Measurements from ENCODE around the gene MCOLN2.
"Not testable (repeated sequence)": the region's sequence is repeated elsewhere in the genome, so short reads cannot be mapped to it uniquely, and the experiment has no call there.

MCOLN2 gene

DNA sequence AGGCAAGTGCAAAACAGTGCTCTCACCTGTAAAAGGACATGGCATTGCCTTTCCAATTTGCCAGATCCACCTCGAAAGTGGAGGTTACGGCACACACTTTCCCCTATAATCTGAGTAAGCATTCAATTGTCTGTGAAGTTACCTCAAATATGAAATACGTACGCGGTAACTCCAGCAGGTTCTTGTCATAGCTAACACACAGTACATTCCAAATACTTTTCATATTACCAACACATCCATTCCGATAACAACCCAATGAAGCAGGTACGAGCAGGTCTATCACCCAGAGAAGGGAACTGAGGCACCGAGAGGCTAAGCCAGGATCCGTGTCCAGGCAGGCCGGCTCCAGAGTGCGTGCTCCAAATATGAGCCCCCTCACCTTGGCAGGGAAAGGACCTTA, 57.2 kb downstream of the MCOLN2 start:
- DNase-seq = no peak

DNA sequence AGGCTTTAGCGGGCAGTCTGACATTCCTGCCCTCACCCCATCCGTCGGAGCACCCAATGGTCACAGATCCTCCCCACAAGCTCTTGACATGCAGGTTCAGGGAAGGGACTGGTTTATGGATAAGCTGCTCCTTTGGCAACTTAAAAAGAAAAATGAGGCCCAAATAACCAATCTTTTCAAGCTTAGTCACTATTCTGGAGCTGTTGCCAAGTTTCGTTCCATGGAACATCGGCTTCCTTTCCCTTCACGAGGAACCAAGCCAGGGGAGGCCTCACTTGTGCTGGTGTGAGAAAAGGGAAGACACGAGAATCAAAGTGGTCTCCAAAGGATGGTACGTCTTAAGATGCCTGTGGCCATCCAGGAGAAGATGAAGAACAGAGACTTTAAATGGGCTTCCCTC, 57.8 kb downstream of the MCOLN2 start:
- DNase-seq = no peak

GRCh38 chr1:84936116-84936810, 60.6 kb downstream of the MCOLN2 start:
- peak; percentile 66 for DNase-seq

DNA sequence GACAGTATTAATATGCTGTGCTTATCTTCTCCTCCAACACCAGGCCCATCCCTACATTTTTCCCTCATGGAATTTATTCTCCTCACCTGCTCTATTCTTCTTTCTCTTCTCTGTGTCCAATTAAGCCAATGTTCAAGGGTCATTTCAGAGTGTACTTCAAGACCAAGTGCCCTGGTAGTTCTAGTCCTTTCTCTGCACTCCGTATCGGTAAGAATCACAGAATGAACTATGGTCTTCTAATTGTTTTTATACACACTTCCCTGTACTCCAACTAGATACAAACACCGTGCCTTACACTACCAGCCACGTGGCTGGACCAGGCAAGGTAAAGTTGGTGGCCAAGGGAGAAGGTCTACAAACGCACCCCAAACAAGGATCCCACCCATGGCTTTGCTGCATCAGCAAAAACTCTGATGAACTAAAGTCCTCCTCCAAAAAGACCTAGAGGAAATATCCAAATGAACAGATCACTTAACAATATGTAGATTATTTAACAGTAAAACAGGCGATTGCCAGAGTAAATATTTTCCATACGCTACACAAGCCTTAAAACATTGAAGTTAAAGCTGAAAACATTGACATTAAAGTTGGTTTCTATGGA, 63.8 kb downstream of the MCOLN2 start:
- no peak for DNase-seq

- no peak for DNase-seq
Measured at GRCh38 chr1:84930831-84931230, 66.1 kb downstream of the MCOLN2 start.

GRCh38 chr1:84930329-84930728, 66.6 kb downstream of the MCOLN2 start:
- DNase-seq = no peak

- no peak for DNase-seq
Measured at GRCh38 chr1:84929581-84929980, 67.3 kb downstream of the MCOLN2 start.

- no peak for DNase-seq
Measured at GRCh38 chr1:84928979-84929378, 67.9 kb downstream of the MCOLN2 start.

DNA sequence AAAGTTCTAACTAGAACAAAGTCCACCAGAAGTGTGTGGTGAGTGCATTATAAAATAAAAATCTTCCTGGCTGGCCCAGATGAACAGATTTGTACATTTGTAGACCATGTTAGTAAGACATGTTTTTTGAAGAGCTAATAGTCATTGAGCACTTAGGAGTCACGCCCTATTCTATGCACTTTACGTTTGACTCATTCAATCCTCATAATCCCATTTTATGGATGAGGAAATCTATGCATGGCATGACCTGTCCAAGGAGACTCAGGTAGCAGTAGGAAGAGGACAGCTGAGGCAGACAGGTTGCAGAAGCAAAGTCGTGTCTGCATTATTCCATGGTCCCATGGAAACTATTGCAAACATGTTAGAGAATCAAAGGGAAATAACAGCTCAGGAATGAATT, 73.6 kb downstream of the MCOLN2 start:
- no peak for DNase-seq

GRCh38 chr1:84920159-84920558, 76.8 kb downstream of the MCOLN2 start:
- DNase-seq = no peak

- DNase-seq = no peak
Measured at GRCh38 chr1:84919461-84919970, 77.4 kb downstream of the MCOLN2 start.

- DNase-seq = no peak
Measured at GRCh38 chr1:84918726-84919336, 78.1 kb downstream of the MCOLN2 start.

GRCh38 chr1:84916897-84917296, 80.0 kb downstream of the MCOLN2 start:
- no peak for DNase-seq

DNA sequence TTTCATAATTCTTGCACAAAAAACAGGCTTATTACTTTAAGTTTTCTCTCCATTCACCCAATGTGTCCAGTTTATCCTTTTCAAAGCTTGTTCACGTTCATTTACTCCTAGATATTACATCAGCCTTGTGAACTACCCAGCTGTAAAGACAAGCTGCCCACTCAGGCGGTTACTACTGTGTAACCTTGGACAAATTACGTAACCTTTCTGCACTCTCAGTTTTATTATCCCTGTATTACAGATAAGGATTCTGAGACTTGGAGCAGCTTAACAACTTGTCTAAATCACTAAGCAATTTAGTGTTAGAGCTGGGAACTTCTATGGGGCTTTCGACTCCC, 83.4 kb downstream of the MCOLN2 start:
- no peak for DNase-seq

GRCh38 chr1:84912726-84913554, 84.0 kb downstream of the MCOLN2 start:
- DNase-seq = no peak

DNA sequence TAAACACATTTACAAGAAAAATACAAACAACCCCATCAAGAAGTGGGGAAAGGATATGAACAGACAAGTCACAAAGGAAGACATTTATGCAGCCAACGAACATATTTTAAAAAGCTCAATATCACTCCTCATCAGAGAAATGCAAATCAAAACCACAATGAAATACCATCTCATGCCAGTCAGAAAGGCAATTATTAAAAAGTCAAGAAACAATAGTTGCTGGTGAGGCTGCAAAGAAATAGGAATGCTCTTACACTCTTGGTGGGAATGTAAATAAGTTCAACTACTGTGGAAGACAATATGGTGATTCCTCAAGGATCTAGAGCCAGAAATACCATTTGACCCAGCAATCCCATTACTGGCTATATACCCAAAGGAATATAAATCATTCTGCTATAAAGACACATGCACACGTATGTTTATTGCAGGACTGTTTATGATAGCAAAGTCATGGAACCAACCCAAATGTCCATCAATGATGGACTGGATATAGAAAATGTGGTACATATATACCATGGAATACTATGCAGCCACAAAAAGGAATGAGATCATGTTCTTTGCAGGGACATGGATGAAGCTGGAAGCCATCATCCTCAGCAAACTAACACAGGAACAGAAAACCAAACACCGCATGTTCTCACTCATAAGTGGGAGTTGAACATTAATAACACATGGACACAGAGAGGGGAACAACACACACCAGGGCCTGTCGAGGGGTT, 88.0 kb downstream of the MCOLN2 start:
- DNase-seq = not testable (repeated sequence)

- no peak for DNase-seq
Measured at GRCh38 chr1:84907095-84907827, 89.7 kb downstream of the MCOLN2 start.

GRCh38 chr1:84902727-84903126, 94.2 kb downstream of the MCOLN2 start:
- DNase-seq = not testable (repeated sequence)

GRCh38 chr1:84899969-84900368, 96.9 kb downstream of the MCOLN2 start:
- no peak for DNase-seq

- no peak for DNase-seq
Measured at GRCh38 chr1:84896279-84896678, 100.6 kb downstream of the MCOLN2 start.

DNA sequence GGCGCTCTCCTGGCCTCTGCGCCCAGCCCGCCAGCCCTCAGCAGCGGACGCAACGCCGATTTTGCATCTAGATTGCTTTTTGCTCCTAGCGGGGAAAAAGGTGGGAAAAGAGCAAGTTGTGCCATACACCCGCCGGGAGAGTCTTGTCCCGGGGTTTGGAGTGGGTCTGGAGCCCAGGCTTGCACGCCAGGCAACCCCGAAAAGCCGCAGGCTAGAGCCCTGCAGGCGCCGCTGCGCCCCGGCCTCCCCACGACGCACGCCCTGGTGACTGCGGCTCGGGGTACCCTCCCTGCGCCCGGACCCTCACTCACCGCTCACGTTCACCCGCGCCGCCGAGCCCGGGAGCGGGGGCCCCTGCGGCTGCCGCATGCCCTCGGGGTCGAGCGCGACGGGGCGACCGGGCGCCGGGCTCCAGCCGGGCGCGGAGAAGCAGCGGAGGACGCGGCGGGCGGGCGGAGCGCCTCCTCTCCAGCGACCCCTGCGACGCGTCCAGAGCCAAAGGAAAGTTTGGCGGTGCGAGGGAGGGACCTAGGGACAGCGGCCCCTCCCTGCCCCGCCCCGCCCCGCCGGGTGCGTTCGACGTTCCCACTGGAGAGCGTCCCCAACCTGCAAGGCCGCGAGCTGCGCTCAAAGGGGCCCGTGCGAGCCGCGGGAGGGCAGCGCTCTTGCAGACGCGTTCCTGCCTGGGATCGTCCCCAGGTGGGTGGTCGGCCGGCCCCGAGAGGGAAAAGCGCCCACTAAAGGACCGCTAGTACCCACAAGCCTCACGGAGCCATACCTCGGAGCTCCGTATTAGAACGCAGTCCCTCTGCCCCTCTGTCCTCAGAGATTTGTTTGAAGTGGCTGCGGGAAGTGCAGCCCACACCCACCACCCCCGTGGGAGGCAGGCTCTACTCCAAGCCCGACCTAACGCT, 104.0 kb downstream of the MCOLN2 start, which contains the start of gene LPAR3:
Gene LPAR3, minus strand, starts transcription at position 502 of the 914 bp plus-strand sequence. CDS start 27,086 bp downstream, outside the sequence.
- DNase-seq = peak; percentile 13

Measured in CD4-positive, alpha-beta T cell treated with Interleukin-10 for 1 hour (primary cell).